ENCODE data around the gene ARAP3. TPM values are rescaled to one million over a fixed set of nuclear protein-coding genes. Genes with fewer than 3 reads are reported as not detected.
"Not testable (repeated sequence)": the region's sequence is repeated elsewhere in the genome, so short reads cannot be mapped to it uniquely, and the experiment has no call there.

ARAP3 gene, protein sequence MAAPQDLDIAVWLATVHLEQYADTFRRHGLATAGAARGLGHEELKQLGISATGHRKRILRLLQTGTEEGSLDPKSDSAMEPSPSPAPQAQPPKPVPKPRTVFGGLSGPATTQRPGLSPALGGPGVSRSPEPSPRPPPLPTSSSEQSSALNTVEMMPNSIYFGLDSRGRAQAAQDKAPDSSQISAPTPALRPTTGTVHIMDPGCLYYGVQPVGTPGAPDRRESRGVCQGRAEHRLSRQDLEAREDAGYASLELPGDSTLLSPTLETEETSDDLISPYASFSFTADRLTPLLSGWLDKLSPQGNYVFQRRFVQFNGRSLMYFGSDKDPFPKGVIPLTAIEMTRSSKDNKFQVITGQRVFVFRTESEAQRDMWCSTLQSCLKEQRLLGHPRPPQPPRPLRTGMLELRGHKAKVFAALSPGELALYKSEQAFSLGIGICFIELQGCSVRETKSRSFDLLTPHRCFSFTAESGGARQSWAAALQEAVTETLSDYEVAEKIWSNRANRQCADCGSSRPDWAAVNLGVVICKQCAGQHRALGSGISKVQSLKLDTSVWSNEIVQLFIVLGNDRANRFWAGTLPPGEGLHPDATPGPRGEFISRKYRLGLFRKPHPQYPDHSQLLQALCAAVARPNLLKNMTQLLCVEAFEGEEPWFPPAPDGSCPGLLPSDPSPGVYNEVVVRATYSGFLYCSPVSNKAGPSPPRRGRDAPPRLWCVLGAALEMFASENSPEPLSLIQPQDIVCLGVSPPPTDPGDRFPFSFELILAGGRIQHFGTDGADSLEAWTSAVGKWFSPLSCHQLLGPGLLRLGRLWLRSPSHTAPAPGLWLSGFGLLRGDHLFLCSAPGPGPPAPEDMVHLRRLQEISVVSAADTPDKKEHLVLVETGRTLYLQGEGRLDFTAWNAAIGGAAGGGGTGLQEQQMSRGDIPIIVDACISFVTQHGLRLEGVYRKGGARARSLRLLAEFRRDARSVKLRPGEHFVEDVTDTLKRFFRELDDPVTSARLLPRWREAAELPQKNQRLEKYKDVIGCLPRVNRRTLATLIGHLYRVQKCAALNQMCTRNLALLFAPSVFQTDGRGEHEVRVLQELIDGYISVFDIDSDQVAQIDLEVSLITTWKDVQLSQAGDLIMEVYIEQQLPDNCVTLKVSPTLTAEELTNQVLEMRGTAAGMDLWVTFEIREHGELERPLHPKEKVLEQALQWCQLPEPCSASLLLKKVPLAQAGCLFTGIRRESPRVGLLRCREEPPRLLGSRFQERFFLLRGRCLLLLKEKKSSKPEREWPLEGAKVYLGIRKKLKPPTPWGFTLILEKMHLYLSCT (N-terminal part only)
- total RNA-seq = 1 to 10 TPM; 6.5 to 7.0 TPM

DNA sequence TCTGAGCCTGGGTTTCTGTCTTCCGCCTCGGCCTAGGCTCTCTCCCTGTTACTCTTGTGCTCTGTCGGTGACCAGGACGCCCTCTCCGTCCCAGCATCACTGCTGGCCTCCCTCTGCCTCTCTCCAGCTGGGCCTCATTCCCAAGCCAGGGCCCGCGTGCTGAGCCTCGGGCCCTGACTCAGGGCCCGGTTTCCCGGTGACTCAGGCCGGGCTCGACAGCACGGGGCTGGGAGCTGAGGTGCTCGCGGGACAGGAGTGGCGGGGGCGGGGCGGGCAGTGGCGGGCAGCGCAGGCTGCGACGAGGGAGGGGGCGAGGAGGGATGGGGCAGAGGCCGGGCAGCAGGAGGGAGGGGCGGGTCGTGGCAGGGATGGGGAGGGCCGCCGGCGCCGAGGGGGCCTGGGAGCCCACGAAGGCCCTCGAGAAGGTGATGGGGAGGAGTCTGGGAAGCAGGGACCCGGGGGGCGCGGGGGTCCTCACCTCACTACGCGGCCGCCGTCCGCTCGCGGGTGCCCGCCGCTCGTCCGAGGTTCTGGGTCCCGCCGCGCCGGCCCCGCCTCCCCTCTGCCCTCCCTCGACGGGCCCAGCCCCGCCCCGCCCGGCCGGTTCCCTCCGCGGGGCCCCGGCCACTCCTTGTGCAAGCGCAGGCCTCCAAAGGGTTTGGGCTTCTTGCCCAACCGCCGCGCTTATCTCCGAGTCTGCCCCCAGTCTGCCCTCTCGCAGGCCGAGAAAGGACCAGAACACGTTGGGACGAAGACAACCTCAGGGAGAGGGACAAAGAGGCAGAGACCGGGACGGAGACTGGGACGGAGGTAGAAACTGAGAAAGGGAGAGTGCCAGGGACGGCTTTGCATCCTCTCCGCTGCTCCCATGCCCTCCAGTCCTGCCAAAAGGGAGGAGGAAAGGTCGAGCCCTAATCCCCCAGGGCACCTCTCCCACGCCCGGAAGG, at the start of gene ARAP3:
Gene ARAP3 (minus strand): TSS at position 536 of the 947 bp plus-strand sequence. CDS start 1,744 bp downstream, outside the sequence.
- CTCF ChIA-PET = interaction anchor here (1.2 to 4.0 kb wide), 4 partner anchors 10 to 279 kb away, joined by 3 to 30 read pairs (median 6); no protein-coding TSS in a partner anchor
- POLR2A ChIA-PET = interaction anchor here (0.6 kb wide), 1 partner anchor 45 kb away, joined by 3 read pairs; the partner anchor contains the start of gene RELL2

DNA sequence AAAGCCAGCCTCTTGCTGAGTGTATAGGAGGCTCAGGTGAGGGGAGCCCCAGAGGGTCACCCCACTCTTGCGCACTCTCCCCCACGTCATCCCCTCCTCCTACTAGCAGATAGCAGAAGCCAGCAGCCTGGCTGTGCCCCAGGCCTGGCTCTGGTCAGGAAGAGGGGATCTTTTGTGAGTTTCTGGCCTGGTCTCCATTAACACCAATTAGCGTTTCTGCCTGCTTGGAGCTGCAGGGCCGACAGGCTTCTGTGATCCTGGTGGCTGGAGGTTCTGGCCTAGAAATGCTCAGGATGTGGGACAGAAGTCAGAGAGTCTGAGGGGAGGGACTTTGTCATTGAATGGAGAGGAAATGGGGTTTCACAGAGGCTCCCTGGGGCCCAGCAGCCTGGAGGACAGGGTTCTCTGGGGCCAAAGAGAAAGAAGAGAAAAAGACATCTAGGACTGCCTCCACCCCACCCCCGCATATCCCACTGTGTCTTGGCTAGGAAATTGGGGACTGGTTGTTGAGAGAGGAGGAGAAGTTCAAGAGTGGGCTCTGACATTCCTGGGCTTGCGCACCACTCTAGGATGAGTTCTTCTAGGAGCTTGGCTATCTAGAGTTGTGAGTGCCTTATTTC, 47.5 kb upstream of the ARAP3 start:
- ChIA-PET CTCF (interaction anchor here (0.5 kb wide), 1 partner anchor 8 kb away, joined by 3 read pairs; no protein-coding TSS in a partner anchor), POLR2A (no interaction called here)

DNA sequence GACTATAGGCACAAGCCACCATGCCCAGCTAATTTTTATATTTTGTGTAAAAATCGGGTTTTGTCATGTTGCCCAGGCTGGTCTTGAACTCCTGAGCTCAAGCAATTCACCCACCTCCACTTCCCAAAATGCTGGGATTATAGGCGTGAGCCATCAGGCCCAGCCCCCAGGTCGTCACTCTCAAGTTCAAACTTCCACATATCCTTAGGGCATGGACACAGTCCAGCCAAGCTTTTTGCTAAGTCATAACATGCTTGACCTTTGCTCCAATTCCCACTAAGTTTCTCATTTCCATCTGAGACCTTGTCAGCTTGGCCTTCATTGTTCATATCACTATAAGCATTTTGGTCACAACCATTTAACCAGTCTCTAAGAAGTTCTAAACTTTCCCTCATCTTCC, 43.9 kb upstream of the ARAP3 start:
- CTCF ChIA-PET = no interaction called here
- POLR2A ChIA-PET = no interaction called here

DNA sequence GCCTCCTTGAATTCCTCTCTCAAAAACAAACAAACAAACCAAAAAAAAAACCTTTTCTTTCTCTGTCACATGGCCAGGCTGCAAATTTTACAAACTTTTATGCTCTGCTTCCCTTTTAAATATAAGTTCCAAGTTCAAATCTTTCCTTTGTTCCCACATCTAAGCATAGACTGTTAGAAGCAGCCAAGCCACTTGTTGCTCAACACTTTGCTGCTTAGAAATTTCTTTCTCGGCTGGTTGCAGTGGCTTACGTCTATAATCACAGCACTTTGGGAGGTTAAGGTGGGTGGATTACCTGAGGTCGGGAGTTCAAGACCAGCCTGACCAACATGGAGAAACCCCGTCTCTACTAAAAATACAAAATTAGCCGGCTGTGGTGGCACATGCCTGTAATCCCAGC, 43.1 kb upstream of the ARAP3 start:
- POLR2A ChIA-PET, CTCF ChIA-PET: not testable (repeated sequence)

DNA sequence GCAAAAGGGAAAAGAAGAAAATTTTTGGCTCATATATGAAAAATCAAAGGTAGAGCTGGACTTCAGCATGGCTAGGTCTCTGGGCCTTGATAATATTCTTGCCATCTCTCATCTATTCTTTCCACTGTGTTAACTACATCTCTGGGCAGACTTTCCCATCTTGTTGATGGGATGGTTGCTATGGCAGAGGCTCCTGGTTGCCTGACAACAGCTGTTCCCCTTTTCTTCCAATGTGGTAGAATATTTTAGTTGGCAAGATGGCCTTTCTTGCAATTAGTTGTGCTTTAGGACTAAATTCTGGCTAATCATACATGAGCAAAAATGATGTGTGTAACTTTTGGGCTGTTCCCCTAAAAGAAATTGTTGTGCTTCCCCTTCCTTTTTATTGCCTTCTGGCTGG, 40.2 kb upstream of the ARAP3 start:
- POLR2A ChIA-PET = no interaction called here
- CTCF ChIA-PET = no interaction called here

DNA sequence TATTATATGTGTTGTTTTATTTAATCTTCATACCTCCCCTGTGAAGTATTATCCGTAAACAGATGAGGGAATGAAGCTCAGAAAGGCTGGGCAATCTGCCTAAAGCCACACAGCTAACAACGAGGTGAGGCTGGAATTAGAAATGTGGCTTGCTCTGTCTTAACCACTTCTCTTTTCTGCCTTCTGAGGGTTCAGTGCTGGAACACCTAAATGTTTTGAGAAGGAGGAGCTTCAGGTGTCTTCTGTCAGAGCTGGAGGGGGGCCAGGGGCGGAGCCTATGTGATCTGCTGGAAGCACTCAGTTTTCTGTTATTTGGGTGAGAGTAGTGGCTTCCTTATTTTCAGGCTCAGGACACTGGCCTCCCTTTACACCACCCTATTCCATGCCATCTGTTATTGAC, 35.0 kb upstream of the ARAP3 start:
- ChIA-PET CTCF (no interaction called here), POLR2A (no interaction called here)

DNA sequence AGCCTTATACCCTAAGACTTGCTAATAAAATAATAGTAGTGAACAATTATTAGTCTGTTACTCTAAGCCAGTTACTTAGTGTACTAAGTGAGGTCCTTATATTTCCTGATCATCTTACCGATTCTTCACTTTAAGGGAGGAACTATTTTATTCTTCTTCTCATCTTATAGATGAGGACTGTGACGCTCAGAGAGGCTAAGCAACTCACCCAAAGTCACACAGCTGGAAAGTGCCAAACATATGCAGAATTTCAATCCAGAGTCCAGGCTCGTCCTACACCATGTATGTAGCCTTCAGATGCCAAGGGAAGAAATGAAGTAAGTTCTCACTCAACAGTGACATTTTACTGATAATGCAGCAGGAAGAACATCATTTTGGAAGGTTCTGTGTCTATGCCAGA, 34.4 kb upstream of the ARAP3 start:
- CTCF ChIA-PET = no interaction called here
- POLR2A ChIA-PET = no interaction called here

DNA sequence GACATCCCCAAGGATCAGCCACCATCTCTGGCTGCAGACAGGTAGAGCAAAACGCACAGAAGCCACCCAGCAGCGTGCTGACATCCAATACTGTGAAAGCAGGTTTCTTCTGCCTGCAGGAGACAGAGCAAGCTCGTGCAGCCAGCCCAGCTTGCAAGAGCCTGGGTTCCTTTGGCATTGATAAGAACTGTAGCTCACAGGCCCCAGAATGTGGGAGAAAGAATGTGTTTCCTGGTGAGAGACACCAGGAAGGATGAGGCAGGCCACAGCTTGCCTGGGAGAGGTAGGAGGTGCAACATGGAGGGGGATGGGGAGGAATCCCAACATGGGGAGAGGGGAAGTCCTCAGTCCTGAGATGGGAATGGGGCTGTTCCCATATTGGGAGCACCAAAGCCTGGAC, 34.0 kb upstream of the ARAP3 start:
- CTCF ChIA-PET = no interaction called here
- POLR2A ChIA-PET = no interaction called here

DNA sequence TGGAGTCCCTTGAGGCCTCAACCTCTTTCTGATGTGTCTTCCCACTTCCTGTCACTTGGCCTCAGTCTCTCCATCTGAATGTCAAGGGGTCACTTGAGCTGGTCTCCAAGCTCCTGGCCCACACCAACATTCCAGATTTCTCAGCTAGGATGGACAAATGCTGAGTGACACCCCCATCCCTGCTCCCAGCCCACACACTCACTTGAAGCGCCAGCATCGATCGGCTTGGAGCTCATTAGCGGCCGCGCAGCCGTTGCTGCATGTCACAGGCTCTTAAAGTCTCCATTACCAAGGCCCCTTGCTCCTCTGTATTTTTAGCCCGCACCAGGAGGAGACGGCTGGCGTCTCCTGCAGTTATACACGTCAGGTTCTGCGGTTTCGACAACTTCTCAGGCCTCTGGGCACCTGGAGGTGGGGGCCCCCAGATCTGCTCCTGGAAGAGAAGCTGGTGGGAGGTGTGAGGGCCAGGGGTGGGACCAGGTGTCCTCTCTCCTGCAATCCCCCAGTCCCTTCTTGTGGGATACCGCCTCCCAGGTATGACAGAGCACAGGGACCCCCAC, 33.4 kb upstream of the ARAP3 start:
- CTCF ChIA-PET = no interaction called here

DNA sequence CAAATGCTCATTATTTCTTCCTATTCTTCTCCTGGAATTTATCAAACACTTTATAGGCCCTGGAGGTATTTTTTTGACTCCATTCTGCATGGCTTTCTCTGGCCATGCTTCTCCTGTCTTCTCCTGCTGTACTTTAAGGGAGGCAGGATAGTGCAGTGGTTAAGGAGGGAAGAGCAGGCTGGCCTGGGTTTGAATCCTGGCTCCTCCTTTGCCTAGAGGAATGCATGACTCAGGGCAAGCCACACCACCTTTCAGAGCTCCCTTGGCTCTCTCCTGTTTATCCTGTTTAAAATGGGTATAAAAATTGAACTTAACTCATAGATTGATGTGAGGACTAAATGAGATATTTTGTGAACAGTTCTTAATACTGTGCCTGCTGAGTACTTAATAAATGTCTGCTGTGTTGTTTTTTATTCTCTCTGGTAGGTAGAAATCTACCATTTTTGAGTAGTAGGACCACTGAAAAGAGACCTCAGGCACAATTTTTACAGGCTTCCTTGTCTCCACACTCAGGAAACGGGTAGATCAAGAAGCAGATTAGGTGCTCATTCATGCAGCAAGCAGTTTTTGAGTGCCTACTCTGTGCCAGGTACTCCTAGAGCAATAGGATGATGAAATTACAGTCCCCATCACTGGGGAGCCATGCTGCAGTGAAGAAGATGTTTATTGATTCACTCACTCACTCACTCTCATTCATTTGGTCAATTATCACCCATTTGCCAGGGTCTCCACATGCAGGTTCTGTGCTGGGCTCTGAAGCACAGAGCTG, 32.7 kb upstream of the ARAP3 start:
- ChIA-PET POLR2A (no interaction called here), CTCF (no interaction called here)

More for the DNA sequence above, 33.4 kb upstream of the ARAP3 start:
- POLR2A ChIA-PET = no interaction called here

DNA sequence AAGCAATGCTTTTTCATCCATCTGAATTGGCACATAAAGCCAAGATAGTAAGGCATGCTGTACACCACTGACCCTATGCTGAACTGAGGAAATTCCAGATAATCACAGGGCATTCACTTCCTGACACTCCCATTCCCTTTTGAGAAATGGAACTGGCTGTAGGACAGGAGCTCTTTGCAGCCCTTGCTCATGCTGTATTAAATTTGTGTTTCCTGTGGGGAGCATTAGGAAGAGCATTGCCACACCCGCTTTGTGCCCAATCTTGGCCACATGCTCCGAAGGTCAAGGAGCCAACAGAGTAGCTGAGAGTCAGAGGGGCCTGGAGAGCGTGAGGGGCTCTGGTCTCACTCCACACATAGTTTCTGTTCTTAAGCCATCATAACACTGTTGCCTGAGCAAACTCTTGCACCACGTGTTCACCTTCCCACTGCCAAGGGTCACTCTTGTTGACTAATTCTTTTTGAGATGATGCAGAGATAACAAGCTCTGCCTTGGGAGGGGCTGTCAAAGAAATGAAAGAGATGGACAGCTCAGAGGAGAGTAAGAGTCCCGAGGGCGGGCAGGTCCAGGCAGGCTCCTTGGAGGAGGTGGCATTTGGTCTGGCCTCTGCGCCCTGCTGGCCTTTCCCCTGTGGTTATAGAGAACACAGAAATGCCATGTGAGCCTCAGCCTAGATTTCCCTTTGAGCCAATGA, 31.7 kb upstream of the ARAP3 start:
- CTCF ChIA-PET = no interaction called here
- POLR2A ChIA-PET = no interaction called here

DNA sequence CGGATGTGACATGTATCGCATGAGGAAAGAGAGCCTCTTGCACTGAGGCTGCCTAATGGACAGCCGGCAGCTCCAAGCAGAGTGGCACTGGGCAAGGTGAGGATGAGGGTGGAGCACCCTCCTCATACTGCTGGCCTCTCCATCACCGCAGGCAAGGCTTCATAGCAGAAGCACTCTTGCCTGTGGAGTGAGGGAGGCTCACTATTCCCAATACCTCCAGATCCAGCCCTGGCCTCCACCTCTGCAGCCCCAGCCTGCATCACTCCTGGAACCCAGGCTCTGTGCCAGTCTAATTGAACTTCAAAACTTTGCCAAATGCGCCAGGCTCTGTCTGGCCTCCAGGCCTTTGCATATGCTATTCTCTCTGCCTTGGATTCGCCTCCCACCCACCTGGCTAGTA, 29.7 kb upstream of the ARAP3 start:
- CTCF ChIA-PET = interaction anchor here (0.7 kb wide), 1 partner anchor 225 kb away, joined by 3 read pairs; no protein-coding TSS in a partner anchor
- POLR2A ChIA-PET = no interaction called here

DNA sequence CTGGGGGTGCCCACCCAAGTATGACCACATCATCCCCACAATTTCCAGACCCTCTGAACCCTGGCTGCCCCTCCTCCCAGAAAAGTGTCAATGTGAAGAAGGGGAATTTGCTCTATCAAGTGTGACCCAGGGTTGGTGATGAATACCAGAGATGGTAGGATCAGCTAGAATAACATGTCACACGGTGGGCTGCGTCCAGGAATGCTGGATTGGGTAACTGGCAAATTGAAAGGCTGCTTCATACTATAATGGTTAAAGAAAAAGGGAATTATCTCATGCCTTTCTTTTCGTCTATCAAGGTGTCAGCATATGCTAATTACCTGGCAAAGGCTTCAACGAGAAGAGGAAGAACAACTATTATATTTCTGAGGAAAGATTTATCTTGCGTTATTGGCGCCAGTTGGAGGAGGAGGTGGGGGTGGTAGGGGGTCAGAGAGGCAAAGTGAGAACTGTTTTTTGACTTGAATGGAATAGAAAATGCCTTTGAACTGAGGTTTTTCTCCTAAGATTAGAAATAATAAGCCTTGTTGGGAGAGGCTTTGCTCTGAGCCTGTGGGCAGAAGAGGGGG, 27.8 kb upstream of the ARAP3 start:
- ChIA-PET CTCF (interaction anchor here (1.1 kb wide), 1 partner anchor 170 kb away, joined by 3 read pairs; no protein-coding TSS in a partner anchor), POLR2A (no interaction called here)

DNA sequence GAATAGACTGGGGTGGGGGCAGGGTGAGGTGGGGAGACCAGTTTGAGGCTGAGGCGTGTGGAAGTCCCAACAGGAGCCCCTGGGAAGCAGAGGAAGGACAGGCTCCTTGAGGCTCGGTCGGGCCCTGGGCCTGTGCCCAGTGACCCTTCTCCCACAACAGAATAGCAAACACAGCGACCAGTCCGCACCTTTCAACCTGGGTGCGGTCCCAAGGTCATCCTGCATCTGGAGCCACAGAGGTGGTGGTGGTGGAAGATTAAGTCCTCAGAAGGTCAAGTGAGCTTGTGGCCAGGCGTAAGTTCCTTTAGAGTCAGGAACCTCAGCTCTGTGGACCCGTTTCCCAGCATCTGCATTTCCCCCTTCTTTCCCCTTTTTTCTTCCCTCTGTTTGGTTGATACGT, 26.0 kb upstream of the ARAP3 start:
- ChIA-PET CTCF (no interaction called here), POLR2A (no interaction called here)

DNA sequence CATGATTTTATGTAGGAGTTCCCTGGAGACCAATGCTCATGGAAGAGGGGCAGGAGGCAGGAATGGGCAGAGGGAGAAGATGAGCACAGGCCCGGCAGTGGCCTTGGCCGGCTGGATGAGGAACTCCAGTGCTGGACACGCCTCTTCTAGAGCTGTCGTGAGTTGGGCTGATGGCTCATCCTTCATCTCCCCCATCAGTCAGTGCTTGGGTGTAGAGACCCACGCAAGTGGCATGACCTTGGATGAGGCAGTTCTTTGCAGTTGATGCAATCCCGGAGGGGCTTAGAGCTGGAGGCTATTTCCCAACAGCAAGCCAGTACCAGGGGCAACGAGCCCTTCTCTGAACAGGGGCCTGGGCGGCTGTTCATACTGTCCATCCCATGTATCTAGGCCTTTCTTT, 25.5 kb upstream of the ARAP3 start:
- POLR2A ChIA-PET = no interaction called here
- CTCF ChIA-PET = interaction anchor here (0.9 kb wide), 1 partner anchor 16 kb away, joined by 3 read pairs; no protein-coding TSS in a partner anchor

DNA sequence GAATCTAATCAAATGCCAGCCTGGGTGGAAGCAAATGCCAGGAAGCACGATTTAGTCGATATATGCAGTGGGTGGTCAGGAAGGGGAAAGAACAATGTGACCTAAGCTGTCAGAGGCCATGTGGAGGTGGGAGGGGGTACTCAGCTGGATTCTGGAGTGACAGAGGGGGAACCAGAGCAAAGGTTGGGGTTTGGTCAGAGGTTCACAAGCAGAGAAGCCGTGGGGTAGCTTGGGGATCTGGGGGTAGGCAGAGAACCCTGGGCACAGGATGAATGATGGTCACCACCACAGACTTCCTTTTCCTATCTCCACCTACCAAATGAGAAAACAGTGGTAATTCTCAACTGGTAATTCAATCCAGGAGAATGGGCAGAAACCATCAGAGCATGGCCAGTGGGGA, 24.1 kb upstream of the ARAP3 start:
- POLR2A ChIA-PET = no interaction called here
- CTCF ChIA-PET = no interaction called here

DNA sequence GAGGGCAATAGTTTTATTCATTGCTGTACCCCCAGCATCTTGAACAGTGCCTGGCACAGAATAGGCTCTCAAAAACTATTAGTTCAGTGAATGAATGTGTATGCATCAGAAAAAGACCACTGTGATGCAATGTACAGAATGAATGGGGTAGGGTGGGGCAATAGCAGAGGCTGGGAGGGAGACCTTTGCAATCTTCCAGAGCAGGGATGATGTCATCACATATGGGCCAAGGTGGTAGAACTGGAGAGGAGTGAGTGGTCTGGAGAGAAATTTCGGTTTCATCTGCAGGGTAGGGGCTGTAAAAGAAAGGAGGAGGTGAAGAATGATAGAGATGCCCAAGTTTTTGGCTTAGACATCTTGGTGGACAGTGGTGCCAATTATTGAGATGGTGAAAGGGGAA, 23.4 kb upstream of the ARAP3 start:
- CTCF ChIA-PET = no interaction called here
- POLR2A ChIA-PET = no interaction called here
